Measurements from ENCODE around the gene ZNF775.

- TF ChIP-seq TSHZ2 (CRISPR knock-in tag; IDR thresholded peaks at IDR 0.05): no peak
- no peak for TF ChIP-seq TOX (CRISPR knock-in tag; IDR thresholded peaks at IDR 0.05; ENCODE audit: borderline replicate concordance)
- TF ChIP-seq PATZ1 (CRISPR knock-in tag; IDR thresholded peaks at IDR 0.05; ENCODE audit: borderline replicate concordance): no peak
- no peak for TF ChIP-seq ZFP30 (CRISPR knock-in tag; IDR thresholded peaks at IDR 0.05)
- TF ChIP-seq BACH2 (CRISPR knock-in tag; IDR thresholded peaks at IDR 0.05; ENCODE audit: borderline replicate concordance): no peak
Observed at GRCh38 chr7:150355666-150356059, 23.5 kb upstream of the ZNF775 start.
